HepG2 (cell line): ENCODE results near the gene ATE1. TPM values are rescaled to one million over a fixed set of nuclear protein-coding genes. Genes with fewer than 3 reads are reported as not detected.

Experiments used
- ATAC-seq: fragments of 200-7000 bp; cut with Tn5 transposase; 3 replicates; pipeline ENCODE4 v1.9.1; 2020; ENCODE audit warnings: mild to moderate bottlenecking, moderate library complexity
- BruUV-seq: library from RNA; stranded (reverse); fragments of 400-500 nt; replicated peaks from 2 replicates; lab custom pipeline; 2021; lab: Mats Ljungman, UMichigan
- CTCF ChIA-PET: fragments of 300-600 bp; formaldehyde crosslinking; extraction: SDS; loops from one replicate; lab custom pipeline; 2021; ENCODE audit warnings: low total read pairs, inconsistent platforms, low intra/inter-chr PET ratio; lab: Yijun Ruan, JAX
- POLR2A ChIA-PET: fragments of 350-600 bp; sonication (Branson Sonifier 250); formaldehyde crosslinking; loops from one replicate; lab custom pipeline; 2020; ENCODE audit warnings: antibody characterized with exemption, inconsistent platforms; lab: Yijun Ruan, JAX
- DNase-seq: peaks from one replicate; pipeline ENCODE4 v3.0.0-alpha.2; 2015; ENCODE audit warnings: low spot score
- FAIRE-seq: peaks from 3 replicates; lab custom pipeline; 2011; peaks lifted over from hg19 to GRCh38; lab: Jason Lieb, UNC
- H2AFZ ChIP-seq: one replicate; pipeline ENCODE4 v1.6.1; 2011; ENCODE audit warnings: low read length, inconsistent platforms
- H3K27ac ChIP-seq: fragments of 300-600 bp; 3 replicates; pipeline ENCODE4 v1.8.0; 2011; ENCODE audit warnings: mixed run types, mild to moderate bottlenecking, mixed read lengths, low read length, inconsistent platforms; ENCODE audit not compliant: insufficient read depth; ENCODE audit errors: extremely low read length
- H3K27me3 ChIP-seq, 2 experiments: fragments of 200-600 bp in 1 of 2; 2 replicates in 1 of 2; 3 replicates in 1 of 2; pipeline versions ENCODE4 v1.6.0 to v1.8.0; 2011; ENCODE audit warnings: low read length in 2 of 2, mild to moderate bottlenecking in 2 of 2, moderate library complexity in 2 of 2, inconsistent platforms in 1 of 2; ENCODE audit not compliant: insufficient read depth in 2 of 2, control insufficient read depth in 1 of 2
- H3K36me3 ChIP-seq, 2 experiments: fragments of 200-600 bp in 1 of 2; replicated peaks in 1 of 2; 2 replicates in 1 of 2; 3 replicates in 1 of 2; pipeline versions ENCODE4 v1.5.1 to v1.8.0; 2011; ENCODE audit warnings: low read length in 2 of 2, inconsistent platforms in 1 of 2; ENCODE audit not compliant: insufficient read depth in 2 of 2, control insufficient read depth in 1 of 2
- H3K4me1 ChIP-seq: 2 replicates; pipeline ENCODE4 v1.5.1; 2012; ENCODE audit warnings: low read length, inconsistent platforms; ENCODE audit not compliant: insufficient read depth
- H3K4me2 ChIP-seq: 2 replicates; pipeline ENCODE4 v1.6.0; 2011; ENCODE audit warnings: low read depth, low read length, inconsistent platforms
- H3K4me3 ChIP-seq, 3 experiments: fragments of 200-600 bp in 1 of 3; sonication (generic), shearing (Covaris generic) in 1 of 3; replicated peaks in 1 of 3; 2 replicates each; pipeline ENCODE4 v1.5.1; 2011 to 2016; ENCODE audit warnings: low read length in 3 of 3, inconsistent platforms in 2 of 3, low read depth in 2 of 3, mild to moderate bottlenecking in 2 of 3, control low read depth in 1 of 3, mixed read lengths in 1 of 3; ENCODE audit not compliant: insufficient read depth in 1 of 3
- H3K79me2 ChIP-seq: one replicate; pipeline ENCODE4 v1.6.1; 2011; ENCODE audit warnings: low read length, inconsistent platforms; ENCODE audit not compliant: insufficient read depth
- H3K9ac ChIP-seq: 2 replicates; pipeline ENCODE4 v1.6.0; 2011; ENCODE audit warnings: mild to moderate bottlenecking, low read depth, low read length, inconsistent platforms; ENCODE audit not compliant: insufficient read depth
- H3K9me3 ChIP-seq: 2 replicates; pipeline ENCODE4 v1.5.1; 2012; ENCODE audit warnings: mild to moderate bottlenecking, low read length
- H4K20me1 ChIP-seq: 2 replicates; pipeline ENCODE4 v1.6.0; 2011; ENCODE audit warnings: inconsistent platforms, mild to moderate bottlenecking, low read length, moderate library complexity; ENCODE audit not compliant: insufficient read depth
- BCLAF1 ChIP-seq: fragments of 450-650 bp; IDR thresholded peaks from 2 replicates; pipeline ENCODE4 v1.6.1; 2017; ENCODE audit warnings: mild to moderate bottlenecking
- CREBL2 ChIP-seq: sonication (generic); formaldehyde crosslinking; IDR thresholded peaks from 2 replicates; pipeline ENCODE4 v1.8.1; 2023; ENCODE audit warnings: missing genetic modification reagents, mild to moderate bottlenecking, borderline replicate concordance
- EHMT2 ChIP-seq: fragments of 200-600 bp; sonication (generic); IDR thresholded peaks from 2 replicates; pipeline ENCODE4 v1.7.0; 2017; ENCODE audit warnings: antibody characterized with exemption, low read depth, low read length, borderline replicate concordance
- KMT2A ChIP-seq: sonication (generic); formaldehyde crosslinking; IDR thresholded peaks from 2 replicates; pipeline ENCODE4 v1.4.0; 2020; ENCODE audit warnings: missing genetic modification reagents
- MAF1 ChIP-seq: sonication (generic); formaldehyde crosslinking; IDR thresholded peaks from 2 replicates; pipeline ENCODE4 v1.5.0; 2020; ENCODE audit warnings: missing genetic modification reagents, borderline replicate concordance
- MED8 ChIP-seq: sonication (generic); formaldehyde crosslinking; IDR thresholded peaks from 2 replicates; pipeline ENCODE4 v1.8.1; 2023; ENCODE audit warnings: mild to moderate bottlenecking, missing genetic modification reagents; ENCODE audit not compliant: insufficient replicate concordance
- MTA3 ChIP-seq: sonication (generic); formaldehyde crosslinking; IDR thresholded peaks from 2 replicates; pipeline ENCODE4 v1.4.0; 2020; ENCODE audit warnings: missing genetic modification reagents
- MXI1 ChIP-seq: IDR thresholded peaks from 3 replicates; pipeline ENCODE4 v1.6.1; 2012; ENCODE audit warnings: low read depth, low read length, inconsistent platforms, borderline replicate concordance
- ZFP37 ChIP-seq: sonication (generic); formaldehyde crosslinking; IDR thresholded peaks from 2 replicates; pipeline ENCODE4 v1.4.0; 2020; ENCODE audit warnings: missing genetic modification reagents, borderline replicate concordance
- ZNF337 ChIP-seq: sonication (generic); formaldehyde crosslinking; IDR thresholded peaks from 2 replicates; pipeline ENCODE4 v1.5.1; 2020; ENCODE audit warnings: missing genetic modification reagents, low read depth, mild to moderate bottlenecking, borderline replicate concordance
- ZNF674 ChIP-seq: sonication (generic); formaldehyde crosslinking; IDR thresholded peaks from 2 replicates; pipeline ENCODE4 v1.5.0; 2020; ENCODE audit warnings: low read depth, mild to moderate bottlenecking, missing genetic modification reagents
- ZNF773 ChIP-seq: sonication (generic); formaldehyde crosslinking; IDR thresholded peaks from 2 replicates; pipeline ENCODE4 v1.4.0; 2020; ENCODE audit warnings: missing genetic modification reagents, borderline replicate concordance
- ZXDC ChIP-seq: sonication (generic); formaldehyde crosslinking; IDR thresholded peaks from 2 replicates; pipeline ENCODE4 v1.5.0; 2020; ENCODE audit warnings: mild to moderate bottlenecking, missing genetic modification reagents
- WGBS: methylation state at CpG from one replicate; pipeline ENCODE4 v1.1.6; 2017; ENCODE audit warnings: low lambda C conversion rate; 5-methylcytosine and 5-hydroxymethylcytosine counted together
- in situ Hi-C: cut with HindIII; loops from 2 replicates; pipeline ENCODE4 v1.10.0; 2017; ENCODE audit warnings: low pct_unique_long_range_greater_than_20kb; ENCODE audit not compliant: extremely low pct_ligation_motif_present
- intact Hi-C: fragments of 100-400 bp; cut with micrococcal nuclease; formaldehyde crosslinking; loops from one replicate; pipeline ENCODE4 v1.10.0; 2022; ENCODE audit not compliant: unreplicated experiment
- polyA plus RNA-seq, 8 experiments: library from polyadenylated mRNA; depleted of rRNA in 3 of 8; stranded (reverse) in 7 of 8; unstranded in 1 of 8; fragments of >200 nt; fragmentation: Illumina TruSeq in 4 of 8; extraction: Trizol in 4 of 8; gene quantifications; 2 replicates each; pipeline versions ENCODE4 v1.2.1 to v1.2.3, GENCODE V29; 2011 to 2016; ENCODE audit warnings: low read depth in 4 of 8, missing spikeins in 1 of 8, mixed read lengths in 1 of 8; ENCODE audit not compliant: insufficient read depth in 1 of 8
- total RNA-seq, 5 experiments: library from RNA; depleted of rRNA; stranded (reverse); fragments of >200 nt; fragmentation: Illumina TruSeq; extraction: Trizol; gene quantifications; 2 replicates each; pipeline ENCODE4 v1.2.3, GENCODE V29; 2016; ENCODE audit warnings: low read depth in 1 of 5

ATE1 gene
- total and polyA plus RNA-seq, 2 of the 13 experiments (the other 11 are each of a cell fraction or from before 2014, with no cell fraction given): 17.5 to 42.2 TPM

GRCh38 chr10:121899727-121900126 is 28.1 kb downstream of the ATE1 start:
- no TSS peak for BruUV-seq
- POLR2A ChIA-PET: no interaction called here
- H3K9ac ChIP-seq: no peak overlapping the region

More at GRCh38 chr10:121899727-121900126, 28.1 kb downstream of the ATE1 start:
- H3K27me3 ChIP-seq: no peaks in the 10 kb centered on the region
- 95% methylated on average over 4 of the region's 4 CpGs for WGBS
- CTCF ChIA-PET: no interaction called here
- no peak for FAIRE-seq
- in situ Hi-C loops: no loop called here
- ATAC-seq: no peak
- H3K79me2 ChIP-seq: no peaks in the 10 kb centered on the region
- no peak for DNase-seq
- H4K20me1 ChIP-seq: no peaks in the 10 kb centered on the region
- H2AFZ ChIP-seq: no peak overlapping the region
- no peak for TF ChIP-seq CREBL2 (CRISPR knock-in tag)
- TF ChIP-seq ZNF773 (CRISPR knock-in tag): no peak
- TF ChIP-seq MAF1 (CRISPR knock-in tag): no peak
- no peak for TF ChIP-seq BCLAF1
- TF ChIP-seq MXI1: no peak
- no peak for TF ChIP-seq ZXDC (CRISPR knock-in tag)
- no peak for TF ChIP-seq ZNF337
- no peak for TF ChIP-seq ZNF674 (CRISPR knock-in tag)
- TF ChIP-seq EHMT2: no peak
- no peak for TF ChIP-seq MTA3 (CRISPR knock-in tag)
- no peak for TF ChIP-seq MED8 (CRISPR knock-in tag)
- no peak for TF ChIP-seq ZFP37
- no peak for TF ChIP-seq KMT2A (CRISPR knock-in tag)
- no peaks in the 10 kb centered on the region for H3K9me3 ChIP-seq
- peaks cover 6% of the 10 kb centered on the region for H3K4me1 ChIP-seq
- intact Hi-C loops: loop anchor here (1.0 to 5.0 kb wide), 2 partner anchors 75 to 957 kb away; no protein-coding TSS in a partner anchor
- H3K36me3 ChIP-seq: peaks cover 7 to 52% of the 10 kb centered on the region in 2 experiments
- no peak overlapping the region for H3K27ac ChIP-seq
- no peak overlapping the region for H3K4me2 ChIP-seq
- H3K4me3 ChIP-seq: no peak overlapping the region
